IMR-90 (cell line): Measurements from ENCODE around the gene SCYGR1. TPM values are rescaled to one million over a fixed set of nuclear protein-coding genes. Genes with fewer than 3 reads are reported as not detected.

Source experiments
- ATAC-seq: fragments of 200-7000 bp; cut with Tn5 transposase; 2 replicates; pipeline ENCODE4 v1.9.1; 2020; ENCODE audit warnings: low read depth, mild to moderate bottlenecking, moderate library complexity
- BruUV-seq: library from RNA; stranded (reverse); fragments of 400-500 nt; replicated peaks from 2 replicates; lab custom pipeline; 2021; lab: Mats Ljungman, UMichigan
- CTCF ChIA-PET: fragments of 300-600 bp; formaldehyde crosslinking; extraction: SDS; loops from one replicate; lab custom pipeline; 2021; ENCODE audit warnings: antibody characterized with exemption; lab: Yijun Ruan, JAX
- POLR2A ChIA-PET: fragments of 300-600 bp; sonication (Branson Sonifier 250); formaldehyde crosslinking; loops from one replicate; lab custom pipeline; 2022; ENCODE audit warnings: antibody characterized with exemption; ENCODE audit not compliant: unreplicated experiment; lab: Charles Lee
- DNase-seq: peaks from one replicate; pipeline ENCODE4 v3.0.0; 2013
- H2AFZ ChIP-seq: replicated peaks from 2 replicates; pipeline ENCODE3; 2013; ENCODE audit warnings: low read length, mild to moderate bottlenecking; ENCODE audit not compliant: poor library complexity
- H2AK5ac ChIP-seq: 2 replicates; pipeline ENCODE4 v1.6.1; 2013; ENCODE audit warnings: low read depth, low read length, inconsistent platforms
- H2AK9ac ChIP-seq: replicated peaks from 2 replicates; pipeline ENCODE3; 2013; ENCODE audit warnings: mild to moderate bottlenecking, low read depth, low read length, moderate library complexity; ENCODE audit not compliant: poor library complexity
- H2BK120ac ChIP-seq: 2 replicates; pipeline ENCODE4 v1.6.1; 2013; ENCODE audit warnings: low read depth, low read length, inconsistent platforms
- H2BK15ac ChIP-seq: 3 replicates; pipeline ENCODE4 v1.6.1; 2013; ENCODE audit warnings: low read depth, low read length, inconsistent platforms
- H2BK20ac ChIP-seq: 2 replicates; pipeline ENCODE4 v1.6.1; 2013; ENCODE audit warnings: low read depth, mild to moderate bottlenecking, inconsistent platforms, low read length, moderate library complexity
- H2BK5ac ChIP-seq: 2 replicates; pipeline ENCODE4 v1.6.1; 2013; ENCODE audit warnings: mild to moderate bottlenecking, low read depth, low read length, inconsistent platforms; ENCODE audit not compliant: poor library complexity, severe bottlenecking
- H3K14ac ChIP-seq: replicated peaks from 2 replicates; pipeline ENCODE4 v1.6.1; 2013; ENCODE audit warnings: low read depth, low read length, inconsistent platforms
- H3K18ac ChIP-seq: 2 replicates; pipeline ENCODE4 v1.6.1; 2013; ENCODE audit warnings: low read depth, low read length, control low read depth
- H3K23ac ChIP-seq: 2 replicates; pipeline ENCODE4 v1.6.1; 2013; ENCODE audit warnings: low read depth, low read length, inconsistent platforms
- H3K27ac ChIP-seq: 2 replicates; pipeline ENCODE4 v1.5.1; 2013; ENCODE audit warnings: mild to moderate bottlenecking, control low read depth, low read length; ENCODE audit not compliant: insufficient read depth
- H3K27me3 ChIP-seq: 2 replicates; pipeline ENCODE4 v1.6.1; 2013; ENCODE audit warnings: low read length; ENCODE audit not compliant: control insufficient read depth, insufficient read depth
- H3K36me3 ChIP-seq: 2 replicates; pipeline ENCODE4 v1.6.1; 2013; ENCODE audit warnings: low read length, mixed read lengths; ENCODE audit not compliant: control insufficient read depth, insufficient read depth
- H3K4ac ChIP-seq: 2 replicates; pipeline ENCODE4 v1.6.1; 2013; ENCODE audit warnings: low read depth, low read length, inconsistent platforms
- H3K4me1 ChIP-seq: 2 replicates; pipeline ENCODE4 v1.6.1; 2013; ENCODE audit warnings: low read length, mixed read lengths; ENCODE audit not compliant: control insufficient read depth, insufficient read depth
- H3K4me2 ChIP-seq: 2 replicates; pipeline ENCODE4 v1.6.1; 2013; ENCODE audit warnings: low read depth, mild to moderate bottlenecking, control low read depth, low read length, moderate library complexity
- H3K4me3 ChIP-seq: 2 replicates; pipeline ENCODE4 v1.5.1; 2013; ENCODE audit warnings: low read depth, mild to moderate bottlenecking, control low read depth, low read length, moderate library complexity; ENCODE audit not compliant: insufficient read depth
- H3K56ac ChIP-seq: 2 replicates; pipeline ENCODE4 v1.6.1; 2013; ENCODE audit warnings: low read length, inconsistent platforms; ENCODE audit not compliant: insufficient read depth; ENCODE audit errors: extremely low read depth
- H3K79me1 ChIP-seq, 2 experiments: 2 replicates each; pipeline ENCODE4 v1.6.1; 2013; ENCODE audit warnings: low read length in 2 of 2, inconsistent platforms in 1 of 2, low read depth in 1 of 2
- H3K9ac ChIP-seq: 2 replicates; pipeline ENCODE4 v1.6.1; 2013; ENCODE audit warnings: low read depth, low read length, control low read depth
- H3K9me1 ChIP-seq: 2 replicates; pipeline ENCODE4 v1.6.1; 2013; ENCODE audit warnings: low read length, inconsistent platforms; ENCODE audit not compliant: insufficient read depth
- H3K9me3 ChIP-seq: 2 replicates; pipeline ENCODE4 v1.6.1; 2013; ENCODE audit warnings: low read length; ENCODE audit not compliant: control insufficient read depth, insufficient read depth
- H4K20me1 ChIP-seq: 2 replicates; pipeline ENCODE4 v1.6.1; 2013; ENCODE audit warnings: low read length, inconsistent platforms; ENCODE audit not compliant: insufficient read depth
- H4K5ac ChIP-seq: 2 replicates; pipeline ENCODE4 v1.6.1; 2013; ENCODE audit warnings: mild to moderate bottlenecking, low read depth, low read length, control low read depth
- H4K8ac ChIP-seq, 2 experiments: 2 replicates each; pipeline ENCODE4 v1.6.1; 2013; ENCODE audit warnings: low read depth in 2 of 2, low read length in 2 of 2, control low read depth in 1 of 2, inconsistent platforms in 1 of 2
- H4K91ac ChIP-seq: 2 replicates; pipeline ENCODE4 v1.6.1; 2013; ENCODE audit warnings: low read depth, low read length, inconsistent platforms; ENCODE audit not compliant: insufficient read depth
- BHLHE40 ChIP-seq: fragments of 150-350 bp; IDR thresholded peaks from 2 replicates; pipeline ENCODE4 v1.6.1; 2016; ENCODE audit warnings: mild to moderate bottlenecking, low read depth, low read length
- CEBPB ChIP-seq: IDR thresholded peaks from 2 replicates; pipeline ENCODE4 v1.6.1; 2012; ENCODE audit warnings: low read depth, low read length, improper control_type of control experiment
- CHD1 ChIP-seq: IDR thresholded peaks from 2 replicates; pipeline ENCODE4 v1.6.1; 2012; ENCODE audit warnings: low read depth, low read length, improper control_type of control experiment
- CTCF ChIP-seq: conservative IDR thresholded peaks from 2 replicates; pipeline ENCODE4 v1.5.1; 2012; ENCODE audit warnings: mild to moderate bottlenecking, low read depth, low read length, improper control_type of control experiment
- ELK1 ChIP-seq: fragments of 150-350 bp; IDR thresholded peaks from 2 replicates; pipeline ENCODE4 v1.6.1; 2016; ENCODE audit warnings: low read depth, mild to moderate bottlenecking, low read length, moderate library complexity, borderline replicate concordance
- FOS ChIP-seq: fragments of 150-350 bp; IDR thresholded peaks from 2 replicates; pipeline ENCODE4 v1.6.1; 2016; ENCODE audit warnings: low read depth, low read length
- MAFK ChIP-seq: IDR thresholded peaks from 2 replicates; pipeline ENCODE4 v1.6.1; 2012; ENCODE audit warnings: low read depth, low read length, improper control_type of control experiment
- MAZ ChIP-seq: IDR thresholded peaks from 2 replicates; pipeline ENCODE4 v1.6.1; 2012; ENCODE audit warnings: low read depth, mild to moderate bottlenecking, low read length, improper control_type of control experiment, moderate library complexity, borderline replicate concordance
- MXI1 ChIP-seq: IDR thresholded peaks from 2 replicates; pipeline ENCODE4 v1.6.1; 2012; ENCODE audit warnings: low read depth, mild to moderate bottlenecking, low read length, moderate library complexity, borderline replicate concordance
- NFE2L2 ChIP-seq: fragments of 150-350 bp; IDR thresholded peaks from 2 replicates; pipeline ENCODE4 v1.6.1; 2016; ENCODE audit warnings: low read depth, mild to moderate bottlenecking, low read length
- POLR2A ChIP-seq: IDR thresholded peaks from 2 replicates; pipeline ENCODE4 v1.6.1; 2012; ENCODE audit warnings: mild to moderate bottlenecking, low read depth, low read length
- RAD21 ChIP-seq: IDR thresholded peaks from 2 replicates; pipeline ENCODE4 v1.6.1; 2012; ENCODE audit warnings: low read length, improper control_type of control experiment
- RCOR1 ChIP-seq: IDR thresholded peaks from 2 replicates; pipeline ENCODE4 v1.6.1; 2012; ENCODE audit warnings: mild to moderate bottlenecking, low read length, improper control_type of control experiment; ENCODE audit not compliant: insufficient replicate concordance
- RFX5 ChIP-seq: IDR thresholded peaks from 2 replicates; pipeline ENCODE4 v1.8.0; 2012; ENCODE audit warnings: low read depth, mild to moderate bottlenecking, low read length, moderate library complexity
- SMC3 ChIP-seq: fragments of 150-350 bp; IDR thresholded peaks from 2 replicates; pipeline ENCODE4 v1.6.1; 2016; ENCODE audit warnings: low read depth, mild to moderate bottlenecking, antibody characterized with exemption, low read length, moderate library complexity
- USF2 ChIP-seq: fragments of 150-350 bp; IDR thresholded peaks from 2 replicates; pipeline ENCODE4 v1.6.1; 2017; ENCODE audit warnings: mild to moderate bottlenecking, antibody characterized with exemption, low read length, low read depth
- WGBS, 2 experiments: methylation state at CpG; one replicate each; pipeline versions ENCODE4 v1.1.5 to v1.1.7; 2013; ENCODE audit warnings: missing lambda C conversion rate in 2 of 2; ENCODE audit not compliant: insufficient read length in 1 of 2; ENCODE audit errors: extremely low coverage in 2 of 2; 5-methylcytosine and 5-hydroxymethylcytosine counted together
- dilution Hi-C: fragments of 300-500 bp; cut with HindIII; formaldehyde crosslinking; loops from one replicate; pipeline ENCODE4 v1.14.3; 2018; ENCODE audit warnings: low sequenced_read_pairs; ENCODE audit not compliant: unreplicated experiment
- in situ Hi-C: fragments of 300-500 bp; cut with MboI; formaldehyde crosslinking; loops from 3 replicates; pipeline ENCODE4 v1.14.3; 2019; ENCODE audit warnings: low sequenced_read_pairs, inconsistent platforms, mixed read lengths
- intact Hi-C: fragments of 100-400 bp; cut with micrococcal nuclease; formaldehyde crosslinking; loops from 2 replicates; pipeline ENCODE4 v1.10.0; 2022
- polyA plus RNA-seq, 3 experiments: library from polyadenylated mRNA; depleted of rRNA; stranded (reverse); fragments of >200 nt; gene quantifications; 2 replicates each; pipeline ENCODE4 v1.2.3, GENCODE V29; 2012; ENCODE audit warnings: low replicate concordance in 1 of 3
- total RNA-seq: library from RNA; depleted of rRNA; stranded (reverse); fragments of >200 nt; gene quantifications from 2 replicates; pipeline ENCODE4 v1.2.3, GENCODE V29; 2012

Gene SCYGR1
- total and polyA plus RNA-seq, 2 of the 4 experiments (the other 2 are of a cell fraction), result not detected

- no peaks in the 10 kb centered on the region for H4K20me1 ChIP-seq
- no peaks in the 10 kb centered on the region for H3K36me3 ChIP-seq
- dilution Hi-C loops (no loop called here), in situ Hi-C loops (no loop called here), intact Hi-C loops (no loop called here)
- H3K79me1 ChIP-seq, result no peaks in the 10 kb centered on the region
- H2AK5ac ChIP-seq, result peak overlapping the region; percentile 41; the same call in 1 of the 2 replicates
- H2BK120ac ChIP-seq, result peak overlapping the region; percentile 78
- H4K8ac ChIP-seq, result peak overlapping the region; percentile 73 to 76; a peak in 3 of 4 replicates
- no peak overlapping the region for H3K4me2 ChIP-seq
- peak overlapping the region; percentile 94 for H2BK5ac ChIP-seq
- ChIA-PET CTCF (interaction anchor here (1.3 kb wide), 1 partner anchor 40 kb away, joined by 4 read pairs; no protein-coding TSS in a partner anchor), POLR2A (no interaction called here)
- no peaks in the 10 kb centered on the region for H3K9me3 ChIP-seq
- no peaks in the 10 kb centered on the region for H3K27me3 ChIP-seq
- peak overlapping the region; percentile 65 for H2BK20ac ChIP-seq
- peak overlapping the region; percentile 81 for H4K5ac ChIP-seq
- no CpG with 5 or more reads among the region's 7 CpGs for WGBS, 2 experiments
- BruUV-seq, result no TSS peak
- H2AK9ac ChIP-seq, result no peak overlapping the region
- peak overlapping the region; percentile 92 for H4K91ac ChIP-seq
- peak overlapping the region; percentile 71 for H3K4ac ChIP-seq
- H3K18ac ChIP-seq, result peak overlapping the region; percentile 88
- TF ChIP-seq NFE2L2 (peak; percentile 89), FOS (0 out of 2 replicates have a peak, but pooled peaks have one; percentile 34), RFX5 (no peak), MAZ (no peak), RCOR1 (no peak), POLR2A (no peak), RAD21 (no peak), USF2 (no peak), SMC3 (no peak), CEBPB (peak; percentile 88), CHD1 (no peak), BHLHE40 (no peak), MAFK (no peak), CTCF (no peak), MXI1 (no peak), ELK1 (no peak)
- H3K14ac ChIP-seq, result no peak overlapping the region
- peak overlapping the region; percentile 93 for H3K27ac ChIP-seq
- ATAC-seq, result peak; percentile 83
- peaks cover 3% of the 10 kb centered on the region for H3K4me1 ChIP-seq
- H2AFZ ChIP-seq, result peak overlapping the region; percentile 60
- H3K4me3 ChIP-seq, result no peak overlapping the region
- H3K56ac ChIP-seq, result peak overlapping the region; percentile 7; the same call in 1 of the 2 replicates
- no peaks in the 10 kb centered on the region for H3K9me1 ChIP-seq
- peak overlapping the region; percentile 21; the same call in 1 of the 2 replicates for H3K23ac ChIP-seq
- peak; percentile 98 for DNase-seq
- peak overlapping the region; percentile 77; the same call in 2 of the 3 replicates for H2BK15ac ChIP-seq
- H3K9ac ChIP-seq, result no peak overlapping the region
These were observed 825 bp upstream of the SCYGR1 start for GRCh38 chr2:227388537-227389011.
